HFFc6 (cell line): ENCODE data around the gene TNIP1. TPM values are rescaled to one million over a fixed set of nuclear protein-coding genes. Genes with fewer than 3 reads are reported as not detected.

Experiments
- DNase-seq: peaks from one replicate; pipeline ENCODE4 v3.0.0-alpha.2; 2018
- H3K27ac Mint-ChIP-seq: 2 replicates; pipeline ENCODE4 v1.8.0; 2020; ENCODE audit warnings: mild to moderate bottlenecking, mixed read lengths
- H3K27me3 Mint-ChIP-seq: 2 replicates; pipeline ENCODE4 v1.8.0; 2021; ENCODE audit warnings: mild to moderate bottlenecking, moderate library complexity, mixed read lengths; ENCODE audit not compliant: insufficient read depth
- H3K36me3 Mint-ChIP-seq: 2 replicates; pipeline ENCODE4 v1.8.0; 2021; ENCODE audit warnings: low read depth, mixed read lengths
- H3K4me1 Mint-ChIP-seq: 2 replicates; pipeline ENCODE4 v1.8.0; 2020; ENCODE audit warnings: low read depth, mixed read lengths
- H3K4me3 Mint-ChIP-seq: 2 replicates; pipeline ENCODE4 v1.8.0; 2020; ENCODE audit warnings: mild to moderate bottlenecking, moderate library complexity, mixed read lengths
- H3K9me3 Mint-ChIP-seq: 2 replicates; pipeline ENCODE4 v1.8.0; 2020; ENCODE audit warnings: mild to moderate bottlenecking, mixed read lengths
- CTCF ChIP-seq: fragments of 200-600 bp; sonication (generic); IDR thresholded peaks from 2 replicates; pipeline ENCODE4 v1.5.0; 2021; ENCODE audit warnings: antibody characterized with exemption, mild to moderate bottlenecking
- total RNA-seq, 6 experiments: library from RNA; stranded (reverse); fragmentation: NEBNext Ultra II Directional; extraction: Animal tissue kit (Norgen Biotek cat#: 25700); gene quantifications; 2 replicates in 1 of 6; 3 replicates in 5 of 6; pipeline ENCODE4 v1.2.3, GENCODE V29; 2021

Gene TNIP1
- total RNA-seq, 6 experiments from 2014 or later = 81.5 to 105 (median 89.5) TPM

GRCh38 chr5:151002681-151003502 is 77.9 kb downstream of the TNIP1 start:
- H3K27me3 Mint-ChIP-seq = peaks cover 2% of the 10 kb centered on the region
- H3K4me1 Mint-ChIP-seq = peaks cover 19% of the 10 kb centered on the region
- TF ChIP-seq CTCF = no peak

GRCh38 chr5:151002250-151002649 is 78.6 kb downstream of the TNIP1 start:
- Mint-ChIP-seq H3K27me3 (peaks cover 2% of the 10 kb centered on the region), H3K4me1 (peaks cover 19% of the 10 kb centered on the region), H3K36me3 (no peaks in the 10 kb centered on the region), H3K4me3 (no peak overlapping the region), H3K9me3 (peaks cover 6% of the 10 kb centered on the region; the same call in 1 of the 2 replicates), H3K27ac (no peak overlapping the region)
- peak; percentile 77 for TF ChIP-seq CTCF
- DNase-seq = peak; percentile 58

More at GRCh38 chr5:151002681-151003502, 77.9 kb downstream of the TNIP1 start:
- Mint-ChIP-seq H3K36me3 (no peaks in the 10 kb centered on the region), H3K4me3 (no peak overlapping the region), H3K27ac (no peak overlapping the region), H3K9me3 (no peaks in the 10 kb centered on the region)
- no peak for DNase-seq

GRCh38 chr5:151001436-151001835 is 79.4 kb downstream of the TNIP1 start:
- TF ChIP-seq CTCF = no peak
- no peaks in the 10 kb centered on the region for H3K36me3 Mint-ChIP-seq
- no peak for DNase-seq
- peaks cover 6% of the 10 kb centered on the region; the same call in 1 of the 2 replicates for H3K9me3 Mint-ChIP-seq
- no peak overlapping the region for H3K27ac Mint-ChIP-seq
- H3K27me3 Mint-ChIP-seq = peaks cover 2% of the 10 kb centered on the region
- H3K4me3 Mint-ChIP-seq = no peak overlapping the region
- H3K4me1 Mint-ChIP-seq = peaks cover 14% of the 10 kb centered on the region

GRCh38 chr5:150999704-151000442 is 81.0 kb downstream of the TNIP1 start:
- no peak for DNase-seq
- no peaks in the 10 kb centered on the region for H3K4me1 Mint-ChIP-seq
- no peak overlapping the region for H3K27ac Mint-ChIP-seq
- no peak overlapping the region for H3K4me3 Mint-ChIP-seq
- peaks cover 4% of the 10 kb centered on the region for H3K27me3 Mint-ChIP-seq
- H3K9me3 Mint-ChIP-seq = peaks cover 6% of the 10 kb centered on the region; the same call in 1 of the 2 replicates
- no peaks in the 10 kb centered on the region for H3K36me3 Mint-ChIP-seq
- TF ChIP-seq CTCF = no peak

- Mint-ChIP-seq H3K36me3 (peaks cover 5% of the 10 kb centered on the region; the same call in 1 of the 2 replicates), H3K27ac (no peak overlapping the region), H3K27me3 (peaks cover 3% of the 10 kb centered on the region), H3K4me3 (no peak overlapping the region), H3K4me1 (no peaks in the 10 kb centered on the region), H3K9me3 (peaks cover 10% of the 10 kb centered on the region; the same call in 1 of the 2 replicates)
- DNase-seq = no peak
- no peak for TF ChIP-seq CTCF
These were observed 86.9 kb downstream of the TNIP1 start for GRCh38 chr5:150993826-150994412.
